Neural cell (in vitro differentiated cells): ENCODE measurements around the gene MARVELD3. TPM values are rescaled to one million over a fixed set of nuclear protein-coding genes. Genes with fewer than 3 reads are reported as not detected.

ENCODE experiments used
- H2AFZ ChIP-seq: fragments of 200-600, 300-800 bp; sonication (generic), shearing (Covaris generic); 2 replicates; pipeline ENCODE4 v1.6.0; 2014; ENCODE audit warnings: low read depth, mild to moderate bottlenecking, antibody characterized with exemption, low read length, moderate library complexity
- H3F3A ChIP-seq: fragments of 200-600 bp; shearing (Covaris generic); 2 replicates; pipeline ENCODE4 v1.6.1; 2016; ENCODE audit warnings: mild to moderate bottlenecking, moderate library complexity, mixed read lengths, antibody characterized with exemption, low read length; ENCODE audit not compliant: insufficient read depth, poor library complexity, severe bottlenecking
- H3K27ac ChIP-seq: fragments of 200-600, 300-800 bp; sonication (generic), shearing (Covaris generic); 2 replicates; pipeline ENCODE4 v1.5.1; 2014; ENCODE audit warnings: mild to moderate bottlenecking, low read length, moderate library complexity
- H3K27me3 ChIP-seq: fragments of 300-800, 200-600 bp; sonication (generic), shearing (Covaris generic); 2 replicates; pipeline ENCODE4 v1.6.0; 2014; ENCODE audit warnings: mild to moderate bottlenecking, low read depth, low read length, moderate library complexity; ENCODE audit not compliant: insufficient read depth
- H3K36me3 ChIP-seq: fragments of 300-800, 200-600 bp; sonication (generic), shearing (Covaris generic); 2 replicates; pipeline ENCODE4 v1.5.1; 2014; ENCODE audit warnings: mild to moderate bottlenecking, antibody characterized with exemption, low read length, moderate library complexity; ENCODE audit not compliant: insufficient read depth
- H3K4me2 ChIP-seq: fragments of 300-800, 200-600 bp; sonication (generic), shearing (Covaris generic); 2 replicates; pipeline ENCODE4 v1.6.0; 2014; ENCODE audit warnings: mild to moderate bottlenecking, low read length
- H3K4me3 ChIP-seq: fragments of 300-800, 200-600 bp; sonication (generic), shearing (Covaris generic); 2 replicates; pipeline ENCODE4 v1.5.1; 2014; ENCODE audit warnings: mild to moderate bottlenecking, low read length, moderate library complexity
- H3K79me2 ChIP-seq: fragments of 200-600 bp; shearing (Covaris generic); replicated peaks from 2 replicates; pipeline ENCODE4 v1.6.0; 2014; ENCODE audit warnings: mild to moderate bottlenecking, low read length, moderate library complexity; ENCODE audit not compliant: insufficient read depth
- H3K9ac ChIP-seq: fragments of 300-800, 200-600 bp; sonication (generic), shearing (Covaris generic); 2 replicates; pipeline ENCODE4 v1.6.1; 2016; ENCODE audit warnings: mild to moderate bottlenecking, low read length, mixed read lengths
- H3K9me2 ChIP-seq: fragments of 200-600 bp; shearing (Covaris generic); 2 replicates; pipeline ENCODE4 v1.6.1; 2016; ENCODE audit warnings: mild to moderate bottlenecking, low read length, mixed read lengths; ENCODE audit not compliant: insufficient read depth
- H3K9me3 ChIP-seq: fragments of 200-600, 300-800 bp; sonication (generic), shearing (Covaris generic); 2 replicates; pipeline ENCODE4 v1.6.1; 2016; ENCODE audit warnings: mild to moderate bottlenecking, mixed run types, low read length, moderate library complexity, mixed read lengths
- H4K20me1 ChIP-seq: fragments of 200-600 bp; shearing (Covaris generic); 2 replicates; pipeline ENCODE4 v1.6.1; 2016; ENCODE audit warnings: mild to moderate bottlenecking, mixed run types; ENCODE audit not compliant: insufficient read depth
- EP300 ChIP-seq: fragments of 450-650 bp; conservative IDR thresholded peaks from 2 replicates; pipeline ENCODE4 v1.6.1; 2014; ENCODE audit warnings: antibody characterized with exemption, mild to moderate bottlenecking, moderate library complexity; ENCODE audit not compliant: poor library complexity, severe bottlenecking
- EZH2 ChIP-seq: fragments of 200-600, 300-800 bp; shearing (Covaris generic), sonication (generic); IDR thresholded peaks from 2 replicates; pipeline ENCODE4 v1.6.1; 2014; ENCODE audit warnings: antibody characterized with exemption, low read length, borderline replicate concordance, mild to moderate bottlenecking; ENCODE audit not compliant: insufficient read depth, poor library complexity, severe bottlenecking
- MXI1 ChIP-seq: fragments of 450-650 bp; conservative IDR thresholded peaks from 2 replicates; pipeline ENCODE4 v1.6.1; 2014; ENCODE audit warnings: antibody characterized with exemption, mild to moderate bottlenecking; ENCODE audit not compliant: poor library complexity, severe bottlenecking
- POLR2AphosphoS5 ChIP-seq: IDR thresholded peaks from 2 replicates; pipeline ENCODE4 v1.6.1; 2012
- RAD21 ChIP-seq: fragments of 450-650 bp; conservative IDR thresholded peaks from 2 replicates; pipeline ENCODE4 v1.6.1; 2014; ENCODE audit warnings: antibody characterized with exemption, mild to moderate bottlenecking, moderate library complexity
- SMC3 ChIP-seq: fragments of 450-650 bp; conservative IDR thresholded peaks from 2 replicates; pipeline ENCODE4 v1.6.1; 2014; ENCODE audit warnings: antibody characterized with exemption, mild to moderate bottlenecking, moderate library complexity; ENCODE audit not compliant: poor library complexity
- TAF1 ChIP-seq: IDR thresholded peaks from 2 replicates; pipeline ENCODE4 v1.6.1; 2012; ENCODE audit warnings: low read depth
- polyA plus RNA-seq: library from polyadenylated mRNA; depleted of rRNA; stranded (reverse); fragments of >200 nt; gene quantifications from 2 replicates; pipeline ENCODE4 v1.2.3, GENCODE V29; 2014
- TF ChIP-seq, protein P1 (sequence below): IDR thresholded peaks from 2 replicates; pipeline ENCODE4 v1.6.1; 2012; ENCODE audit warnings: borderline replicate concordance
- TF ChIP-seq, protein P2 (sequence below): fragments of 450-650 bp; IDR thresholded peaks from 2 replicates; pipeline ENCODE4 v1.5.1; 2014; ENCODE audit warnings: antibody characterized with exemption, mild to moderate bottlenecking, moderate library complexity; ENCODE audit not compliant: poor library complexity, severe bottlenecking

The MARVELD3 gene
- polyA plus RNA-seq, 1 donor from 2014 or later = not detected

DNA sequence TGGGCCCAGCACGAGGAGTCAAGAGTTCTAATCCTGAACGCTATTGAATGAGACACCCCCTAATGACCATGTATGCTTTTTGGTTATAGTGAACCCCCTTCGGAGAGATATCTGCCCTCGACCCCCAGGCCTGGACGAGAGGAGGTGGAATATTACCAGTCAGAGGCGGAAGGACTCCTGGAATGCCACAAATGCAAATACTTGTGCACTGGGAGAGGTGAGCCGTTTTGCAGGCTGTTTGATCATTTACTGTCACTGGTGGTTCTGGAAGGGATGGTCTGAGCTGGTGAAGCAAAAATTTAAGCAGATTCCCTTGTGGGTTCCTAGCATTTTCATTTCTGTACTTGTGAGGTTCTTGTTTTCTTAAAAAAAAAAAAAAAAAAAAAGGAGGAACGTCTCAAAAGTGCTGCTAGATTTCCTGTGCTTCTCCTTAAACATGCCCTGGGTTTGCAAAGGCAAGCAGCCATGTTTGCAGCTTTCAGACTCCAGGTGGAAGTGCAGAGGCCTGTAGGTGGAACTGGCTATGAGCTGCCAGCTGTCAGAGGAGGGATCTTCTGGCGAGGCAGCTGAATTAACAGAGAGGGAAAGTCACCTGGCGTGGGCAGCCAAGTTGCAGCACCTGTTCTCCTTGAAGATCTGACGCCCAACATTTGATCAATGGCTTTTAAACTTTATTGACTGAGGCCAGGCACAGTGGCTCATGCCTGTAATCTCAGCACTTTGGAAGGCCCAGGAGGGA, 3.5 kb downstream of the MARVELD3 start:
- no peaks in the 10 kb centered on the region for H3K36me3 ChIP-seq
- H3K9ac ChIP-seq = no peak overlapping the region
- TF ChIP-seq TAF1 = no peak
- no peak for TF ChIP-seq SMC3
- no peak for TF ChIP-seq RAD21
- TF ChIP-seq, protein P1, sequence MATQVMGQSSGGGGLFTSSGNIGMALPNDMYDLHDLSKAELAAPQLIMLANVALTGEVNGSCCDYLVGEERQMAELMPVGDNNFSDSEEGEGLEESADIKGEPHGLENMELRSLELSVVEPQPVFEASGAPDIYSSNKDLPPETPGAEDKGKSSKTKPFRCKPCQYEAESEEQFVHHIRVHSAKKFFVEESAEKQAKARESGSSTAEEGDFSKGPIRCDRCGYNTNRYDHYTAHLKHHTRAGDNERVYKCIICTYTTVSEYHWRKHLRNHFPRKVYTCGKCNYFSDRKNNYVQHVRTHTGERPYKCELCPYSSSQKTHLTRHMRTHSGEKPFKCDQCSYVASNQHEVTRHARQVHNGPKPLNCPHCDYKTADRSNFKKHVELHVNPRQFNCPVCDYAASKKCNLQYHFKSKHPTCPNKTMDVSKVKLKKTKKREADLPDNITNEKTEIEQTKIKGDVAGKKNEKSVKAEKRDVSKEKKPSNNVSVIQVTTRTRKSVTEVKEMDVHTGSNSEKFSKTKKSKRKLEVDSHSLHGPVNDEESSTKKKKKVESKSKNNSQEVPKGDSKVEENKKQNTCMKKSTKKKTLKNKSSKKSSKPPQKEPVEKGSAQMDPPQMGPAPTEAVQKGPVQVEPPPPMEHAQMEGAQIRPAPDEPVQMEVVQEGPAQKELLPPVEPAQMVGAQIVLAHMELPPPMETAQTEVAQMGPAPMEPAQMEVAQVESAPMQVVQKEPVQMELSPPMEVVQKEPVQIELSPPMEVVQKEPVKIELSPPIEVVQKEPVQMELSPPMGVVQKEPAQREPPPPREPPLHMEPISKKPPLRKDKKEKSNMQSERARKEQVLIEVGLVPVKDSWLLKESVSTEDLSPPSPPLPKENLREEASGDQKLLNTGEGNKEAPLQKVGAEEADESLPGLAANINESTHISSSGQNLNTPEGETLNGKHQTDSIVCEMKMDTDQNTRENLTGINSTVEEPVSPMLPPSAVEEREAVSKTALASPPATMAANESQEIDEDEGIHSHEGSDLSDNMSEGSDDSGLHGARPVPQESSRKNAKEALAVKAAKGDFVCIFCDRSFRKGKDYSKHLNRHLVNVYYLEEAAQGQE = no peak
- no peak for TF ChIP-seq EZH2
- no peak for TF ChIP-seq EP300
- no peak for TF ChIP-seq POLR2AphosphoS5
- no peak for TF ChIP-seq MXI1
- TF ChIP-seq, protein P2, sequence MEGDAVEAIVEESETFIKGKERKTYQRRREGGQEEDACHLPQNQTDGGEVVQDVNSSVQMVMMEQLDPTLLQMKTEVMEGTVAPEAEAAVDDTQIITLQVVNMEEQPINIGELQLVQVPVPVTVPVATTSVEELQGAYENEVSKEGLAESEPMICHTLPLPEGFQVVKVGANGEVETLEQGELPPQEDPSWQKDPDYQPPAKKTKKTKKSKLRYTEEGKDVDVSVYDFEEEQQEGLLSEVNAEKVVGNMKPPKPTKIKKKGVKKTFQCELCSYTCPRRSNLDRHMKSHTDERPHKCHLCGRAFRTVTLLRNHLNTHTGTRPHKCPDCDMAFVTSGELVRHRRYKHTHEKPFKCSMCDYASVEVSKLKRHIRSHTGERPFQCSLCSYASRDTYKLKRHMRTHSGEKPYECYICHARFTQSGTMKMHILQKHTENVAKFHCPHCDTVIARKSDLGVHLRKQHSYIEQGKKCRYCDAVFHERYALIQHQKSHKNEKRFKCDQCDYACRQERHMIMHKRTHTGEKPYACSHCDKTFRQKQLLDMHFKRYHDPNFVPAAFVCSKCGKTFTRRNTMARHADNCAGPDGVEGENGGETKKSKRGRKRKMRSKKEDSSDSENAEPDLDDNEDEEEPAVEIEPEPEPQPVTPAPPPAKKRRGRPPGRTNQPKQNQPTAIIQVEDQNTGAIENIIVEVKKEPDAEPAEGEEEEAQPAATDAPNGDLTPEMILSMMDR = no peak
- H3K9me2 ChIP-seq = no peaks in the 10 kb centered on the region
- H3K4me2 ChIP-seq = no peak overlapping the region
- peaks cover 35% of the 10 kb centered on the region for H3K27me3 ChIP-seq
- H2AFZ ChIP-seq = no peak overlapping the region
- H3K9me3 ChIP-seq = no peaks in the 10 kb centered on the region
- H3K79me2 ChIP-seq = no peaks in the 10 kb centered on the region
- no peaks in the 10 kb centered on the region for H4K20me1 ChIP-seq
- no peak overlapping the region for H3K4me3 ChIP-seq
- H3F3A ChIP-seq = no peaks in the 10 kb centered on the region
- no peak overlapping the region for H3K27ac ChIP-seq

DNA sequence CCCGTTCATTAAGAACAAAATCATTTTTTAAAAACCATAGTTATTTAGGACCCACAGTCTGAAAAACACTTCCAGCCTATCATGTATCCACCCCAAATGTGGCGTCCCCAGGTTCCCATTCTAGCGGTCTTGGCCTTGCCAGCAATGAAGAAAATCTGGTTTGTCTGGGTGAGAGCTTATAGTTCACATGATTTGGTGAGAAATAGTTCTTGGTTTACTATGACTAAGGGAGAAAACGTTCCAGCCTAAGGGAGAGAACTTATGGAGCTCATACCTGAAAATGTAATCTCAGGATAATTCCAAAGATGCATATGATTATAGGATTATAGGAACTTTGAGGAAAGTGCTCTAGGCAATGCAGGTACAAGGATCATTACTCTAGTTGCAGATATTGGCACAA, 4.8 kb downstream of the MARVELD3 start:
- Histone ChIP-seq H3K27ac (no peak overlapping the region), H3K9ac (no peak overlapping the region), H3K4me2 (no peak overlapping the region), H3F3A (no peaks in the 10 kb centered on the region), H3K27me3 (peaks cover 22% of the 10 kb centered on the region), H2AFZ (no peak overlapping the region), H4K20me1 (no peaks in the 10 kb centered on the region), H3K36me3 (no peaks in the 10 kb centered on the region), H3K9me3 (no peaks in the 10 kb centered on the region), H3K9me2 (no peaks in the 10 kb centered on the region), H3K4me3 (no peak overlapping the region), H3K79me2 (no peaks in the 10 kb centered on the region)
- TF ChIP-seq SMC3 (no peak), MXI1 (no peak), EZH2 (no peak), EP300 (no peak), RAD21 (no peak), TAF1 (no peak), POLR2AphosphoS5 (no peak)
- TF ChIP-seq, protein P1 = no peak
- TF ChIP-seq, protein P2 = no peak
